Umbilical cord (tissue), 2 donors: ENCODE results near the gene IL1R1. TPM values are rescaled to one million over a fixed set of nuclear protein-coding genes. Genes with fewer than 3 reads are reported as not detected.
A peak's percentile ranks its signal among the peaks of the same experiment; 100 is the strongest.

ENCODE experiments used
- DNase-seq: peaks from one replicate; pipeline ENCODE4 v3.0.0-alpha.2; 2015; ENCODE audit warnings: low spot score
- total RNA-seq: library from RNA; depleted of rRNA; stranded (reverse); fragments of >200 nt; gene quantifications from one replicate; pipeline ENCODE4 v1.2.3, GENCODE V29; 2014; ENCODE audit warnings: low replicate concordance; ENCODE audit not compliant: insufficient read depth

Gene IL1R1
- total RNA-seq, 1 donor from 2014 or later = 82.3 TPM

GRCh38 chr2:102168026-102168771 lies 25.7 kb downstream of the IL1R1 start:
- DNase-seq = no peak

DNA sequence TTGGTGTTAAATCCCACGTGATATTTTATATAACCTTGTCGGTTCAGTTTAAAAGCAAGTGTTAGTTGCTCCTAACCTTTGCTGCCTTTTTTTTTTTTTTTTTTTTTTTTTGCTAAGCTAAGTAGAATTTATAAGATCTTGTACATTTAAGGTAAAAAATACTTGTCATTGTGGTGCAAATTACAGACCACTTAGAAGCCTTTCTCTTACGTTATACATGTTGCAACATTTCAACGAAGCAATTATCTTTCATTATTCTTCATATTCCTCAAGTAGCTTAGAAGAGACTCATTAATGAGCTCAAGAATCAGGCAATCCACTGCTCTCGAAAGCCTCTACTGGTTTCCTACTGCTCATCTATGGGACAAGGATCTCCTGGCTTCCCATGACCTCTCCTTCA lies 29.4 kb downstream of the IL1R1 start:
- DNase-seq = no peak

DNA sequence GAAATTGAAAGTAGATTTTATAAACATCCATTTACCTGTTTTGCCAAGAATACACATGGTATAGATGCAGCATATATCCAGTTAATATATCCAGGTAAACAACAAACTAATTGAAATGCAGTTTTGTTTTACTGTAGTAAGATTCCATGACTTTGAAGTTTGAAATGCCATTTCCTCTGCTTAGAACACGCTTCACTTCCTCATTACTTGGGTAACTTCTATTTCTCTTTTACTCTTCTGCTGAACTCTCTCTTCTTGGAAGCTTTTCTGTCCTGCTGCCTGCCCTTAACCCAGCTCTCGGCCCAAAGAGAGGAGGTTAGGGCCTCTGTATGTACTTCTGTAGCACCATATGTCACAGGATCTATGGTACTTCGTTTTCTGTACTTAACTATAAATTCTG lies 30.2 kb downstream of the IL1R1 start:
- no peak for DNase-seq

DNA sequence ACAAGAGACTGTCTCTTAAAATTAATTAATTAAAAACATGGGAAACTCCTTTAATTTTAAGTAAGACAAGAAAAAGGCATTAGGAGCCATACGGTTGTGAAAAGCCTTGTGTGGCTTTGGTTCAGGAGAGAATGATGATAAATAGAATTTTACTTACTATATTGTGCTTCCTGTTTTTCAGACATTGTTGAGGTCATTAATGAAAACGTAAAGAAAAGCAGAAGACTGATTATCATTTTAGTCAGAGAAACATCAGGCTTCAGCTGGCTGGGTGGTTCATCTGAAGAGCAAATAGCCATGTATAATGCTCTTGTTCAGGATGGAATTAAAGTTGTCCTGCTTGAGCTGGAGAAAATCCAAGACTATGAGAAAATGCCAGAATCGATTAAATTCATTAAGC lies 33.6 kb downstream of the IL1R1 start:
- DNase-seq = no peak

DNA sequence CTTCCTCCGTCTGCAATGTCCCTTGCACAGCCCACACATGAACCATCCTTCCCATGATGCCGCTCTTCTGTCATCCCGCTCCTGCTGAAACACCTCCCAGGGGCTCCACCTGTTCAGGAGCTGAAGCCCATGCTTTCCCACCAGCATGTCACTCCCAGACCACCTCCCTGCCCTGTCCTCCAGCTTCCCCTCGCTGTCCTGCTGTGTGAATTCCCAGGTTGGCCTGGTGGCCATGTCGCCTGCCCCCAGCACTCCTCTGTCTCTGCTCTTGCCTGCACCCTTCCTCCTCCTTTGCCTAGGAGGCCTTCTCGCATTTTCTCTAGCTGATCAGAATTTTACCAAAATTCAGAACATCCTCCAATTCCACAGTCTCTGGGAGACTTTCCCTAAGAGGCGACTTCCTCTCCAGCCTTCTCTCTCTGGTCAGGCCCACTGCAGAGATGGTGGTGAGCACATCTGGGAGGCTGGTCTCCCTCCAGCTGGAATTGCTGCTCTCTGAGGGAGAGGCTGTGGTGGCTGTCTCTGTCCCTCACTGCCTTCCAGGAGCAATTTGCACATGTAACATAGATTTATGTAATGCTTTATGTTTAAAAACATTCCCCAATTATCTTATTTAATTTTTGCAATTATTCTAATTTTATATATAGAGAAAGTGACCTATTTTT lies 35.4 kb downstream of the IL1R1 start:
- DNase-seq = no peak

DNA sequence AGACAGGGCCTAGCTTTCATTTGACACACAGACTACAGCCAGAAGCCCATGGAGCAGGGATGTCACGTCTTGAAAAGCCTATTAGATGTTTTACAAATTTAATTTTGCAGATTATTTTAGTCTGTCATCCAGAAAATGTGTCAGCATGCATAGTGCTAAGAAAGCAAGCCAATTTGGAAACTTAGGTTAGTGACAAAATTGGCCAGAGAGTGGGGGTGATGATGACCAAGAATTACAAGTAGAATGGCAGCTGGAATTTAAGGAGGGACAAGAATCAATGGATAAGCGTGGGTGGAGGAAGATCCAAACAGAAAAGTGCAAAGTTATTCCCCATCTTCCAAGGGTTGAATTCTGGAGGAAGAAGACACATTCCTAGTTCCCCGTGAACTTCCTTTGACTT lies 36.5 kb downstream of the IL1R1 start:
- DNase-seq = no peak

- no peak for DNase-seq
These were observed 37.5 kb downstream of the IL1R1 start for GRCh38 chr2:102179788-102180686.

DNA sequence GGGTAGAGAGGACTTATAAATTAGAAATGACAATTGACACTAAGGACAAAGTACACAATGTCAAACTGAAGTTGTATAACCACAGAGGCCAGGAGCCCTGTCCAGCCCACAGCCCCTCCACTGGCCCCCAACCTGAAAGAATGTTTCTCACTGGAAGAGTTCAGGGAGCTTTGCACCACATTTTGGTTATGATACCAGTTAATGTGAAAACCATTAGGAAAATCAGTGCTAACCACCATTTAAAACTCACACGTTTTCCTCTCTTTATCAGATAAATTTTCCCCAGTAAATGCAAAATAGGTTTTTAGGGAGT lies 38.1 kb downstream of the IL1R1 start:
- DNase-seq = no peak

DNA sequence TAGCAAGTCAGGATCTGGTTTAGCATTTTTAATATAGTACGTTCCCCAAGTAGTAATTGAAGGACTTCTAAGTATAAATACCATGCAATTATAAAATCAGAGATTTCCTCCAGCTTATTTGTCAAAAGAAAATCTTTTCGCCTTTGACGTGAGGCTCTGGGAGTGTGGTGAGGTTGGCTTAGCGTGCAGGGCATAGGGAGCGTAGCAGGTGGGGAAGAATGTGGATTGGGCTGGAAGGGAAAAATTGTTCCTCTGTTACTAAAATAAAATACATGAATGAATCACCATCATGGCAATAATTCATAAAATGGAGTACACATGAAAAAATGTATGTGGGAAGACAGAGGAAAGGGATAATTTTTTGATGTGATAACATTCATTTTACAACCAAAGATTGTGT lies 38.8 kb downstream of the IL1R1 start:
- no peak for DNase-seq

DNA sequence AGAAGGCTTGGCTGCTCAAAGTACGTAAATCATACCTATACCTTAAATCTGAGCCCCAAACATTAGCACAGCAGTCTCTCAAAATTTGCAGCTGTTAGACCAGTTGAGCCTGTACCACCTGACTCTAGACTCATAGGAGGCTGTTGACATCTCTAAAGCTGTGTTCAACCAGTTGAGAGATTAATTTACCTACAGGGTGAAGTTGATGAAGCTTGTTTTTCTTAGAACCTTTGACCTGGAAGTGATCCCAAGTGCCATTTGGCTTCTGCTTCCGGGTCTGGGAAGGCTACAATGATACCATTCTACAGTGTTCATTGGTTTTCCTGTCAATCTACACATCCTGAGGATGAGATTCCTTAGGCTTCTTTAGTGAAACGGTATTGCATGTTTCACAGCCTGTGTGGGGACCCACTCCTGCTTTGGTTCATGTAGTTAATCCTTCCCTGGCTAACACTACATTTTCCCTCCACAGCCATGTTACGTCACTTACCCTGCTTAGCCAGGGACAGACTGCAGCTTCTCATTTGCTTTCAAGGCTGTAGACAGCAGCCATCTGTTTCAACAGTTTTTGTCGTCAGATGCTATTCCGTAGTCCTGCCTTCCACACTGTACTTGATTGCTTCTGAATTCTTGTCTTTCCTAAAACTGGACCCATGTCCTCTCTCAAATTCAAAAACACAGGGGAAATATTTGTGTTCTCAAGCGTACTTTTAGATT lies 39.5 kb downstream of the IL1R1 start:
- DNase-seq = peak; percentile 56

GRCh38 chr2:102184018-102184417 lies 41.5 kb downstream of the IL1R1 start:
- no peak for DNase-seq

DNA sequence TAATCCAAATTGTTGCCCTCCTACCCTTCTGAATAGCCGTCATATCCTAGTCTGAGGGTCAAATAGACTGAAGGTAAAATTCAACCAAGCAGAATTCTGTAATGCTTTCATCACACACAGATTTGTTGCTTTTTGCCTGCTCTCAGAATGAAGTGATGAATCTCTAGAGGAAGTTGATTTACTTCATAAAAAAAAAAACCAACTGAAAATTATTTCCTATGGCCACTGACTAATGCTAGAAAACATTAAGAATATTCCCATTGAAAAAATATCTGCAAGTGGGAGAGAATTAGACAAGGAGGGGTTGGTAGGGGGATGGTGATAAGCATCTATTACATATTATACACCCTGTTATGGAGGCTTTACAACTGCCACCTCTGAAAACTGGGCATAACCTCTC lies 42.0 kb downstream of the IL1R1 start:
- DNase-seq = no peak

DNA sequence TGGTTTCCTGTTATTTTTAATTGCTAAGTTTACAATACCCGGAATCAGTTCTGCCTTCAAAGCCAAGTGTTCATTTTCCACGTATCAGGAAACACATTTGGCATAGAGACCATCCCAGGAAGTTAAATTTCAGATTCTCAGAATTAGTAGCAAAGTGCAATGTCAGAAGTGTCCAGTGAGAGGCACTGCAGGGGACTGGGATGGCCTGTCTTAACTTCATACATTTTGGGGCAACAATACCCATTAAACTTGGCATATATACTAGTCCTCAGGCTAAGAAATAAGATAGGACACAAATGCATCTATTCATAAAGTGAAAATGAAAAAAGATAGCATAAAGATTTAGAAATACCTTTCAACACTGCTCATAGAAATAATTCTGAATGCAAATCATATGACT lies 42.8 kb downstream of the IL1R1 start:
- peak; percentile 7 for DNase-seq

- peak; percentile 9 for DNase-seq
These were observed 44.4 kb downstream of the IL1R1 start, which contains the start of gene IL1RL2 for GRCh38 chr2:102186791-102187495. Gene IL1RL2 (plus strand): TSS chr2:102187023. CDS start chr2:102187868, 845 bp downstream.

DNA sequence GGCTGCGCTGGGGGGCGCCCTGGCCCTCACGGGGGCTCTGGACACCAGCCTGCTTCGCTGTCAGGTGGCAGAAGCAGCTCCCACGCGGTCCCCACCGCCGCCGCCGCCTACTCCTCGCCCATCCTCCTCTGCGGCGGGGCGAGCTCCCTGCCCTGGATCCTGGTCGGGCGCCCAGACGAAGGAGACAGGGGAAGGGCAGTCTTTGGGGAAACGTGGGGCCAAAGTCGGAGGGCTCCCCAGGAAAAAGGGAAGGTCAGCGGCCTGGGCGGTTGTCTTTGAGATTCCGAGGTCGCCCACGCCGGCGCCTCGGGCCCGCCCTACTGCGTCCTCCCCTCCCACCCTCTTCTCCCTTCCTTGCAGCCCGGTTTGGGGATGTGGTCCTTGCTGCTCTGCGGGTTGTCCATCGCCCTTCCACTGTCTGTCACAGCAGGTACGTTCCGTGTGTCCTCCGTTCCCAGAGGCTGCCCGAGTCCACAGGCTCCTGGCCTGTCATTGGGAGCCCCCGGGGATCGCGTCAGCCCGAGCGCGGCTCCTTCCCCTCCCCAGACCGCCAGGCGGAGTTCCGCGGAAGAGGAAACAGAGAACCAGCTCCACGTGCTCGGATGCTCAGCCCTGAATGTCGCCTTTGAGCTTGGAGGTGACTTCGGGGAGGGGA lies 45.1 kb downstream of the IL1R1 start:
- peak; percentile 59 for DNase-seq

DNA sequence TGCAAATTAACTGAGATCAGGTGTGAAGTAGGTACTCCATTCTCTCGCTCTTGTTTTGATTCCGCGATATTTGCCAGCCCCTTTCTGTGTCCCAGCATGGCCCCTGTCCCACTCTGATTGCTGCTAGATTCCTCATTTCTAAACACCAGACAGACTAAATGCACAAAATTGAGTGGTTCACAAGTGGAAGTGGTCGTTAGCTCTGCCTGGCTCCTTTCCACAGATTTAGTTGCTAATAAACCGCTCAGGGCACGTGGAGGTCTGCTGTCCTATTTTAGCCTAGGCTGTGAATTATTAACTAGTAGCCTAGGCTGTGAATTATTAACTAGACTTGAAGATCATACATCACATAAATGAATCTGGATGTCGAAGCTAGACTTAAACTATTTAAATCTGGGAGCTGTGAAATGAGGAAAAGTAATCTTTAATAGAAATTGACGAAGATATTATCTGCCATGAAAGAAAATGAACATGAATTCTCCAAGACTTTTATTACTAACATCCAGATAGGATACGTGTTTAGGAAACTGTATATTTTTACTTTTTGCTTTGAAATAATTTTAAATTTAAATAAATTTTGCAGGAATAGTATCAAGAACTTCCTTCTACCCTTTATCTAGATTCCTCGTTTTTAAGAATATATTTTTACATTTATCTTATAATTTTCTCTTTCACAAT lies 48.0 kb downstream of the IL1R1 start:
- DNase-seq = no peak

GRCh38 chr2:102191501-102191900 lies 49.0 kb downstream of the IL1R1 start:
- DNase-seq = no peak

DNA sequence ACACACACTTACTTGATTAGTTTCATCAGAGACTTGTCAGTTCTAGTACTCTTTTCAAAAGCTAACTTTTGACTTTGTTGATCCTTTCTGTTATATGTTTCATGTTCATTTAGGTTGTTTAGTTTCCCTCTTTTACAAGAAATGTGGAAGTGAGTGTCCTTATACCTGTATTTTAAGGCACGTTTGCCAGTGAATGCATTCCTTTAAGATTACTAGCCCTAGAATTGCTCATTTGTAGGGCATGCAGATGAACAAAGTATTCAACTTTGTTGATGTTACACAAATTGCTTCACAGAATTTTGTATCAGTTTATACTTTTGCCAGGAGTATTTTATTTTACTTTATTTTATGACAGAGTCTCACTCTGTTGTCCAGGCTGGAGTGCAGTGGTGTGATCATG lies 50.5 kb downstream of the IL1R1 start:
- no peak for DNase-seq

DNA sequence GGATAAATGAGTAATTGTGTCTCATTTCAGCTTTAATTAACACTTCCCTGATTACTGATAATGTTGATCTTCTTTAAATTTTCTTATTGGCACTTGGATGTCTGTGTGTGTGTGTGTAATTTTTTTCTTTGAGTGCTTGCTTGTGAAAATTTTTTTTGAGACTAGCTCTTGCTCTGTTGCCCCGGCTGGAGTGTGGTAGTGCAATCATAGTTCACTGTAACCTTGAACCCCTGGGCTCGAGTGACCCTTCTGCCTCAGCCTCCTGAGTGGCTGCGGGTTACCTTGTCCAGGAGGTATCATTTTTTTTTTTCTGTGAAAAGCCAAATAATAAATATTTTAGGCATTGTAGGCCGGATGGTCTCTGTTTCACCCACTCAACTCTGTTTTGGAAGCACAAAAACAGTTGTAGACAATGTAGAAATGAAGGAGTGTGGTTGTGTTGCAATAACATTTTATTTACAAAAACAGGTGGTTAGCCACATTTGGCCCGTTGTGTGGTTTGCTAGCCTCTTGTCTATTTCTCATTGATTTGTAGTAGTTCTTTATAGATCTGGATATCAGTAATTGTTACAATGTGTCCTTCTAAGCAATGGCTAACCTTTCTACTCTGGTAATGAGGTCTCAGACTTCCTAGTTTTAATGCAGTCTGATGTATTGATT lies 52.2 kb downstream of the IL1R1 start:
- no peak for DNase-seq
